DMS 273 treated with DMSO at 0.1 percent for 48 hours (cell line): ENCODE data around the gene PSPN.
"Not testable (repeated sequence)": the region's sequence is repeated elsewhere in the genome, so short reads cannot be mapped to it uniquely, and the experiment has no call there.

Experiments used
- DNase-seq: peaks from one replicate; lab custom pipeline; 2025; lab: John Stamatoyannopoulos, UW

The PSPN gene

GRCh38 chr19:6373096-6373812 lies 2.5 kb downstream of the PSPN start:
- peak; percentile 94 for DNase-seq

GRCh38 chr19:6372594-6373095 lies 3.1 kb downstream of the PSPN start, which contains the start of gene ALKBH7:
TSS of gene ALKBH7 (plus strand) at chr19:6372794. CDS start at chr19:6372821, 27 bp downstream.
- DNase-seq: peak; percentile 99

- DNase-seq: no peak
Measured at GRCh38 chr19:6364353-6364752, 11.4 kb downstream of the PSPN start.

GRCh38 chr19:6362351-6362801 lies 13.4 kb downstream of the PSPN start:
- DNase-seq: no peak

- DNase-seq: no peak
Measured at GRCh38 chr19:6362027-6362350, 13.7 kb downstream of the PSPN start.

GRCh38 chr19:6360857-6361216 lies 14.9 kb downstream of the PSPN start:
- not testable (repeated sequence) for DNase-seq

- not testable (repeated sequence) for DNase-seq
Measured at GRCh38 chr19:6360445-6360844, 15.3 kb downstream of the PSPN start.

GRCh38 chr19:6359568-6360341 lies 16.0 kb downstream of the PSPN start:
- DNase-seq: no peak

- DNase-seq: no peak
Measured at GRCh38 chr19:6358003-6358402, 17.7 kb downstream of the PSPN start.

GRCh38 chr19:6357174-6357573 lies 18.6 kb downstream of the PSPN start:
- DNase-seq: no peak

GRCh38 chr19:6355321-6356040 lies 20.3 kb downstream of the PSPN start:
- not testable (repeated sequence) for DNase-seq

- no peak for DNase-seq
Measured at GRCh38 chr19:6354098-6354674, 21.5 kb downstream of the PSPN start.

- DNase-seq: no peak
Measured at GRCh38 chr19:6352381-6353165, 23.2 kb downstream of the PSPN start.

- DNase-seq: no peak
Measured at GRCh38 chr19:6350688-6351087, 25.0 kb downstream of the PSPN start.

GRCh38 chr19:6349271-6349670 lies 26.5 kb downstream of the PSPN start:
- DNase-seq: not testable (repeated sequence)

GRCh38 chr19:6343462-6343861 lies 32.3 kb downstream of the PSPN start:
- DNase-seq: no peak

- DNase-seq: peak; percentile 44
Measured at GRCh38 chr19:6340493-6341201, 35.1 kb downstream of the PSPN start.

- DNase-seq: no peak
Measured at GRCh38 chr19:6334490-6335285, 41.0 kb downstream of the PSPN start.

GRCh38 chr19:6333439-6333838 lies 42.3 kb downstream of the PSPN start, which contains the start of gene ACER1:
TSS of gene ACER1 (minus strand) at chr19:6333612. CDS start at chr19:6333551, 61 bp downstream.
- no peak for DNase-seq

- DNase-seq: no peak
Measured at GRCh38 chr19:6326815-6327214, 48.9 kb downstream of the PSPN start.
